RKO (cell line): ENCODE results near the gene P4HB.

ENCODE experiments used
- DNase-seq: peaks from one replicate; pipeline ENCODE4 v3.0.0-alpha.2; 2016; ENCODE audit warnings: low spot score

The P4HB gene

DNA sequence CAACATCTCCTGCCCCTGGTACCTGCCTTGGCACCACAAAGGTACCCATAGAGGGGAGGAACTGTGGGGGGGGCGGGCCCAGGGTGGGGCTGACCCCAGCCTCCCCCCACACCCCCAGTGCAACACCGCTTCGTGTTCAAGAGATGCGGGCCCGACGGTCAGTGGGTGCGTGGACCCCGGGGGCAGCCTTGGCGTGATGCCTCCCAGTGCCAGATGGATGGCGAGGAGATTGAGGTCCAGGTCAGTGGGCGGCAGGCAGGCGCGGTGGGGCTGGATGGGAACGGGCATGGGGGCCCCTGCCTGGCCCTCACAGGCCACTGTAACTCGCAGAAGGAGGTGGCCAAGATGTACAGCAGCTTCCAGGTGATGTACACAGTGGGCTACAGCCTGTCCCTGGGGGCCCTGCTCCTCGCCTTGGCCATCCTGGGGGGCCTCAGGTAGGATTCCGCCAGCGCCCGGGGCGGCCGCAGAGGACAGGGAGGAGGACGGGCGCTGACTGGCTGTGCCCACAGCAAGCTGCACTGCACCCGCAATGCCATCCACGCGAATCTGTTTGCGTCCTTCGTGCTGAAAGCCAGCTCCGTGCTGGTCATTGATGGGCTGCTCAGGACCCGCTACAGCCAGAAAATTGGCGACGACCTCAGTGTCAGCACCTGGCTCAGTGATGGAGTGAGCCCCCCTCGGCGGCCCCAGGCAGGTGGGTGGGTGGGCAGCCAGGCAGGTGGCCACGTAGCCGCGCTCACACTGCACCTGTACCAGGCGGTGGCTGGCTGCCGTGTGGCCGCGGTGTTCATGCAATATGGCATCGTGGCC, 49.2 kb downstream of the P4HB start:
- no peak for DNase-seq

DNA sequence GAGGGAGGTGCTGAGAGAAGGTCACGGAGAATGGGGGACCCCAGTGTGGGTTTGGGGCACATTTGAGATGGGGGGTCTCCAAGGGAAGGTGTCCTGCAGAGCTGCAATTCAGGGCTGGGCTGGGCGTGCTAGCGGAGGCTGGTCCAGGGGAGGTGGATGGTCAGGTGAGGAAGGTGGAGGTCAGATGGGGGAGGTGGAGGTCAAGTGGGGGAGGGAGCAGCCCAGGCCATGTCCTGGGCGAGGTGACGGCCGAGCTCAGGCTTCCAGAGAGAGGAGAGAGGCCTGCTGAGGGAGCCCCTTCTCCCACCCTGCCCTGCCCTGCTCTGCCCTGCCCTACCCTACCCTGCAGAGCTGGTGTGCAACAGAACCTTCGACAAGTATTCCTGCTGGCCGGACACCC, 49.9 kb downstream of the P4HB start:
- no peak for DNase-seq

- no peak for DNase-seq
These were observed 50.8 kb downstream of the P4HB start for GRCh38 chr17:81809556-81809998.

GRCh38 chr17:81808778-81809555, 51.4 kb downstream of the P4HB start:
- no peak for DNase-seq

DNA sequence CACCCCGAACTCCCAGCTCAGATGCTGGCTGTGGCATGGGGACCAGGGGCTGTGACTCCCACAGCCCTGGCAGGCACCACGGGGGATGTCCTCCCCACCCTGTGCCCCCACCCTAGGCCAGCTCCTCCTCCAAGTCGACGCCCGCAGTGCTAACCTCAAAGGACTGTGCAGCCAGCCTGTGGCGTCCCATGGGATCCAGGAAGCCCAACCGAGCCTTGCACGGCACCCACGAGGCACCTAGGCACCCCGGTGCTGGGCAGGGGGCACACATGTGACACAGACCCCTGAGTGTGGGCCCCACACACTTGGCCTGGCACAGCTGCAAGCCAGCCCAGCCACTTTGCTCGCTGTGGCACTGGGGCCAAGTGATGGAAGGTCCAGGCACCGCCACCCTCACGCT, 52.5 kb downstream of the P4HB start:
- DNase-seq, result no peak

GRCh38 chr17:81807210-81807719, 53.1 kb downstream of the P4HB start:
- no peak for DNase-seq

GRCh38 chr17:81806461-81807209, 53.7 kb downstream of the P4HB start:
- no peak for DNase-seq

DNA sequence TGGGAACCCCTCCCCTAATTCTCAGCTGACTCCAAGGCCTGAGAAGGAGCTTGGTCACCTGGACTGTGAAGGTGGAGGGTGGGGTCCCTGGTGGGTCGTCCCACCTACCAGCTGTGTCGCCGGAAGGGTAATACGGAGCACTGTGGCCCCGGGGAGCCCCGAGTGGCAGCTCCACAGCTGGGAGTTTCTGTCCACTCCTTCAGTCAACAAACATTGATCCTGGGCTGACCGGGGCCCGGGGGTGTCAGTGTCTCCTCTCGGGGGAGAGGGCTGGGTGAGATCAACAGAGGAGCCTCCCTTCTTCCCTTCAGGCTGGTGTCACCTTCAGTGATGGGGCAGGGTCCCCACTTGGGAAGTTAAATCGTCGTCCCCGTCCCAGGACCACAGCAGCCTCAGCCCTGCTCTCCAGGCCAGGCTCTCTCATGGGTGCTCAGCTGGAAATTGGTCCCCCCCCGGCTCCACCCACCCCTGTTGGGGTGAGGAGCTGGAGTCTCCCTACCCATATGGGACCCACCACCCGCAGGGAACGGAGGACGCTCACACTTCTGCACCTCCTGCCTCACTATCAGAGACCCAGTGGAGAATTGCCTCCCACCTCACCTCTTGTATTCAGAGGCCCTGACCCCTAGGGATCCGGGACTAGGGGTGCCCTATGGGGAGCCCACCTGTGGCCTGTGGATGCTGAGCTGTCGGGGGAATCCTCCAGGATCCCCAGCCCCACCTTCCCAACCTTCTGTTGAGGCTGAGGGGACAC, 54.5 kb downstream of the P4HB start:
- DNase-seq, result no peak

DNA sequence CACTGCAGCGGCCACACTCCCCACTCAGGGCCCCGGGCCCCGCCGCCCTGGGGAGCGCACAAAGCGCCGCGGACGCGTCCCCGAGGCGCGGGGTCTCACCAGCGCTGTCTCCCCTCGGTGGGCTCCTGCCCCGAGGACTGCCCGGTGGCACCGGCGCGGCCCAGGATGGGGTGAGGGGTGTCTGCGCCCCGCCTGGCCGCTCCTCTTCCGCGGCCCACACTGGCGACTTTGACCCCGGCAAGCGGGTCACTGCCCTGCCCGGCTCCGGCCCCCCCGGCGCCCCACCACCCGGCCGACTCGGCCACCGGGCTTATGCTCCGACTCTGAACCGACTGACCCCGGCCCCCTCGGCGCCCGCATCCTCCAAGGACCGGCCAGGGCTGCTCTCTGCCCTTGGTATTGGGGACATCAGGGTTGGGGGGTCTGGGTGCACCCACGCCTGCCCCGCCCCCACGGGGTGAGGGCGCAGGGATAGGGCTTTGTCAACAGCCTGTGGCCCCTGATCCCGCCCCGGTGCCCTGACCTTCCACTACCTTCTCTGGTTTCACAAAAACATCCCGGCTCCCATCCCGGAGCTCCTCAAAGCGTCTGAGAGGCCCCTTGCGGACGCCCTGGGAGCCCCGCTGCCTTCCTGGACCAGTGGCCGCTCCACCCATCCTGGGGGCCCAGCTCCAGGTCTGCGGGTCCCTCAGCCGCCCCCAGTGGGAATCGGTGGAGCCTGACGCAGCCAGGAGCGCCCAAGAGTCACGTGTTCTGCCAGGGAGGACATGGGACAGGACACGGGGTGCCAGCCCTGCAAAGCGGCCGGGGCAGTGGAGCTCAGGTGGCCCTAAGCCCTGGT, 55.6 kb downstream of the P4HB start:
- no peak for DNase-seq

- no peak for DNase-seq
These were observed 56.4 kb downstream of the P4HB start, which contains the start of gene GCGR for GRCh38 chr17:81803728-81804558. GCGR (plus strand) TSS chr17:81804150; CDS start chr17:81809019, 4,869 bp downstream.

DNA sequence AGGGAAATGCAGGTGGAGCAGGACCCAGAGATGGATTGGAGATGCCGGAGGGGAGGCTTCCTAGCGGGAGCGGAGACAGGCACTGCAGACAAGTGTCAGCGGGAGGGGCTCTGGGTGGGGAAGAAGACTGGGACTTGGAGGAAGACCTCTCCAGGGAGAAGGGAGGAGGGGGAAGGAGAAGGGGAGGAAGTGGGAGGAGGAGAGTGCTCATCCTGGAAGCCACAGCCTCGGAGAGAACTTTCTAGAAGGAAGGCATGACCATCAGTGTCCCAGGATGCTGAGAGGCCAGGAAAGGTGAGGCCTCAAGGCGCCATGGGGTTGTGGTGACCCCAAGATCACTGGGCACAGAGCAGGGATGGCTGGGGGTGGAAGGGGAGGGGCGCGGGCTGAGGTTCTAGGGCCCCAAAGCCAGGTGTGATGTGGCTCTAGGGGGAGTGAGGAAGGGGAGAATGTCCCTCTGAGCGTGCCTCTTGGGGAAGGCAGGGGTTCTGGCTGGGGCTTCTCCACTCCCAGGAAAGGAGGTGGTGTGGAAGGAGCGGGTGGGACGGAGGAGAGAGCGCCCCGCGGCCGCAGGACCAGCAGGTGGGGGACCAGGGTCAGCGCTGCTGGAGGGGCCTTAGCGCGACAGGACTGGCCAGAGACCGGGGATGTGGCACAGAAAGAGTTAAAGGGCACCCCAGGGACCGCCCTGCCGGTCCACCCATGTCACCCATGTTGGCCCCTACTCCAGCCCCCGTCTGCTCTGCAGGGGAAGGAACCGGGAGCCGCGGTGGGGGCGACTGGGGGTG, 57.3 kb downstream of the P4HB start:
- DNase-seq, result no peak

DNA sequence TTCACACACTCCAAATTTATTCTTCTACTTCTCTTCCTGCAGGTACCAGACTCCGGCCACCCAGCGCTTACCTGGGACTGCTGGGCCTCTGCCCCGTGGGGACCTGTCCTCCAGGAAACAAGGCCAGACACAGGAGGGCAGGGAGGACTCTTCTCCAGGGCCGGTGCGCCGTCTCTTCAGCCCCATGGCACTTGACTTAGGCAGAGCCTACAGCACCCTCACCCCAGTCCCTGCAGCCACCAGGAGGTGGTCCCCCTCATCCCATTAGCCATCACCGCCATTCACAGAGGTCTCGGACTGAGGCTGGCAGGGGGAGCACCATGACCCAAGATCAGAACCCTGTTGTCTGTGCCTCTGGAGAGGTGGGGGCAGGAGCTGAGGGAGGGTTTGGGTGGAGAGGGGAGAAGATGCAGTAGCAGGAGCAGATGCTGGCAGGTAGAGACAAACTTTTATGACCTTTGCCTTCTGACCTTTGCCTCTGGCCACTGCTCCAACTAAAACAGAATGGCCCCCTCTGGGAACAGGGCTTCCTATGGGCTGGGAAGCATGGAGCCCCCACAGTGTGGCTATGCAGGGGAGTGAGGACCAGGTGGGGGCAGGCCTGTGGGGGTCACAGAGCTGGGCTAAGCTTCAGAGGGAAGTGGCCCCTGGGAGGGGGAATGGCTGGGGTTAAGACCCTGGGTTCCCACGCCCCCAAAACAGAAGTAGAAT, 58.1 kb downstream of the P4HB start:
- no peak for DNase-seq

DNA sequence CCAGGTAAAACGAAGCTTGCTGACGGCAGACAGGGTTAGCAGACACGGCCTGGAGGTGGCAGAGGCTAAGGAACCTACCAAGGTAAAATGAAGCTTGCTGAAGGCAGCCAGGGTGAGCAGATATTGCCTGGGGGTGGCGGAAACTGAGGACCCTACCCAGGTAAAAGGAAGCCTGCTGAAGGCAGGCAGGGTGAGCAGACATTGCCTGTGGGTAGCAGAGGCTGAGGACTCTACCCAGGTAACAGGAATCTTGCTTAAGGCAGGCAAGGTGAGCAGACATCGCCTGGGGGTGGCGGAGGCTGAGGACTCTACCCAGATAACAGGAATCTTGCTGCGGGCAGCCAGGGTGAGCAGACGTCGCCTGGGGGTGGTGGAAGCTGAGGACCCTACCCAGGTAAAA, 59.0 kb downstream of the P4HB start:
- no peak for DNase-seq

- no peak for DNase-seq
These were observed 65.8 kb downstream of the P4HB start for GRCh38 chr17:81794509-81794908.

- DNase-seq, result no peak
These were observed 66.3 kb downstream of the P4HB start for GRCh38 chr17:81794074-81794476.
